GM19025 (cell line): ENCODE data around the gene ENO1.
"Not testable (repeated sequence)": the region's sequence is repeated elsewhere in the genome, so short reads cannot be mapped to it uniquely, and the experiment has no call there.

Source experiments
- ATAC-seq: cut with Tn5 transposase; IDR thresholded peaks from one replicate; pipeline ENCODE4 v1.9.1; 2021; ENCODE audit warnings: mild to moderate bottlenecking, low read depth, moderate library complexity; ENCODE audit not compliant: unreplicated experiment

Gene ENO1

GRCh38 chr1:8848663-8849386 is 29.7 kb downstream of the ENO1 start:
- no peak for ATAC-seq

GRCh38 chr1:8847990-8848389 is 30.5 kb downstream of the ENO1 start:
- ATAC-seq: no peak

DNA sequence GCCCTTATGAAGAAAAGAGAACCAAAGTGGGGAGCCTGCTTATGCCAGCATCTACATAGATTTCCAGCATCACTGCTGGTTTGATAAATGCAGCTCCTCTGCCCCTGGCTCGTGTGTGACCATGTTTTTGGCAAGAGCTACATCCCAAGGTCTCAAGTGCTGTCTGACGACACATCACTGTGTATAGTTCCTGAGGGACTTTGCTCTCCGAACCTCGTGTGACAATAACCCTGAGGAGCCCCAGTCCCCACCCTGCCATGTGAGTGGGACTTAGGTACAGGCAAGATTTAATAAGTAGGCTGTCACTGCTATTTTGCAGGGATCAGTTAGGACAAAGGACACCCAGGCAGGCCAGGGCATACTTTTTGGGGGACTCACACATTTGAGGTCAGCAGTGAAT is 32.2 kb downstream of the ENO1 start:
- no peak for ATAC-seq

- ATAC-seq: no peak
Observed at GRCh38 chr1:8845104-8846097, 33.1 kb downstream of the ENO1 start.

DNA sequence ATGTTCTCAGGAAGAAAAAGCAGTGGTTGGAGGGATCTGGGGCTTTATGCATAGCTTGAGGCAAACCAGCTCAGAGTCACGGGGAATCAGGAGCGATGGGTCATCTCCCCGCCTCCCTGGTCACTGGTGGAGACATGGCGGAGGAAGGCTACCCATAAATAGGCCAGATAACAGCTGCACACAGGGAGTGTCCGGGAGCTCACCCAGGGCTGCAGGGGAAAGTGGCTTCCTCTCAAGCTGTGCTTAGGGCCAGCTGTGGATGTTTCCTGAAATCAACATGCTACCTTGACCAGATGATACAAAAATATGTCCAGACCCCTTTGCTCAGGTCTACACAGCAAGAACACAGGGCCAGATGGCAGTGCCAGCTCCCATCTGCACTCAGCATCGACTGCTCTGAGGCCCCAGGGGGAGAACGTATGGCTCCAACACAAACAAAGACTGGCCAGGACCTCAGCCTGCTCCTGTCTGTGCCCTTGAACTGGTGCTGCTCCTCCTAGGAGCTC is 33.9 kb downstream of the ENO1 start:
- ATAC-seq: no peak

- no peak for ATAC-seq
Observed at GRCh38 chr1:8841395-8841794, 37.1 kb downstream of the ENO1 start.

DNA sequence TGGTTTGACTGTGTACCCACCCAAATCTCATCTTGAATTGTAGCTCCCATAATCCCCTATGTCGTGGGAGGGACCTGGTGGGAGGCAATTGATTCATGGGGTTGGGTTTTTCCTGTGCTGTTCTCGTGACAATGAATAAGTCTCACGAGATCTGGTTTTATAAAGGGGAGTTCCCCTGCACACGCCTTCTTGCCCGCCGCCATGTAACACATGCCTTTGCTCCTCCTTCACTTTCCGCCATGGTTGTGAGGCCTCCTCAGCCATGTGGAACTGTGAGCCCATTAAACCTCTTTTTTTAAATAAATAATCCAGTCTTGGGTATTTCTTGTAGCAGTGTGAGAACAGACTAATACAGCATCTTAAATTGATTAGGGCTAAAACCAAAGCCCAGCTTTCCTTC is 38.5 kb downstream of the ENO1 start:
- no peak for ATAC-seq

DNA sequence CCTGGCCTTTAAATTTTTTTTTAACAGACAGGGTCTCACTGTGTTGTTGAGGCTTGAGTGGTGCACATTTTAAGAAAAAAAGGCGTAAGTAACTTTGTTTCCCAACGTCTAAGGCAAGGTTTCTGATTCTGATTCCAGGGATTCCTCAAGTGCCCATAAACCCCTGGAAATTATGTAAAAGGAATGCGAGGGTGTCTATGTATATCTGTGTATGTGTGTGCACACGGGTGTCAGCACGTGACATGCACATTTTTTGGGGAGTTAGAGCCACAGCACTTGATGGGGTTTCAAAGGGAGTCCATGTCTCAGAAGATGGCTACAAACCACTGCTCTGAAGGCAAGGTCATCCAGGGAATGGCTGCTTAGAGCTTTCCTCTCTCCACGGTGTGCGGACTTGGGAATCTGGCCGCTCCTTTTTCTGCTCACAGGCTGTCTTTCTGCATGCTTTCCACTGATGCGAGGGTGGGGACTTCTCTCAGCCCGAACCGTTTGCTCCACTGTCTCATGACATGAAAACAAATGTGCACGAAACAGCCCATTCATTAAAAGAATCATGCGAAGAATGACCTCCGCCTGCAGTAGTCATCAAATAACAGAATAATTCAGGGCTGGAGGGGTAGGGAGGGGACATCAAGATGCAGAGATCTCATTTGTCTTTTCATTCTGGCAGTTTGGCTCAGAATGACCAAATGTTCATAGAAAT is 42.4 kb downstream of the ENO1 start:
- no peak for ATAC-seq

GRCh38 chr1:8831340-8831739 is 47.1 kb downstream of the ENO1 start:
- no peak for ATAC-seq

DNA sequence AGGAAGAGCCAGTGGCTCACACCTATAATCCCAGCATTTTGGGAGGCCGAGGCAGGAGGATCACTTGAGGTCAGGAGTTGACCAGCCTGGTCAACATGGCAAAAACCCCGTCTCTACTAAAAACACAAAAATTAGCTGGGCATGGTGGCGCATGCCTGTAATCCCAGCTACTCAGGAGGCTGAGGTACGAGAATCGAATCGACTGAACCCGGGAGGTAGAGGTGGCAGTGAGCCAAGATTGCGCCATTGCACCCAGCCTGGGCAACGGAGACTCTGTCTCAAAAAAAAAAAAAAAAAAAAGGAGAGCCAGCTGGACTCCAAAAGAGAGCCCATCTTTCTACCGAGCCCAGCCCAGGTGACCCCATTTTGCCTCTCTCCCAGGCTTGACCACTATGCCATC is 47.8 kb downstream of the ENO1 start:
- ATAC-seq: not testable (repeated sequence)

DNA sequence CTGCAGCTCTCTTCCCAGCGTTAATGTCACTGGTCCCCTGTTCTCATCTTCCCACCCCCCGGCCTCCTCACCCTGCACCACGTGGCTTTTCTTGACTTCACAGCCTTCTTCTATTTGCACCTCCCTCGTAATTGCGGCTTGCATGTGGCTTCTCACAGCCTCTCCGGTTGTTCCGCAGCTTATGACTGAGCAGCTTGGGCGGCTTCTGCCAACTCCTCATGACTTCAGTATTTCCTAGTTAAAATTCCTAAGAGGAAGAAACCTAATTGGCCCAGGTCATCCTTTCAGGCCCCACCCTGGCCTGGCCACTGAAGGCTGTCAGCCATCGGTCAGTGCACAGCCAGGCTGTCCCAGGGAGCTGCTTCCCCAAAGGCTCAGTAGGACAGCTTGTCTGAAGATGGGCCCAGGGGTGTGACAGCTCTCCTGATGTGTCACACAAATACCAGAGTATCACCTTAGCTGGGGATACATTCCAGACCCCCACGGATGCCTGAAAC is 52.5 kb downstream of the ENO1 start:
- ATAC-seq: no peak

- ATAC-seq: no peak
Observed at GRCh38 chr1:8823295-8823664, 55.2 kb downstream of the ENO1 start.

DNA sequence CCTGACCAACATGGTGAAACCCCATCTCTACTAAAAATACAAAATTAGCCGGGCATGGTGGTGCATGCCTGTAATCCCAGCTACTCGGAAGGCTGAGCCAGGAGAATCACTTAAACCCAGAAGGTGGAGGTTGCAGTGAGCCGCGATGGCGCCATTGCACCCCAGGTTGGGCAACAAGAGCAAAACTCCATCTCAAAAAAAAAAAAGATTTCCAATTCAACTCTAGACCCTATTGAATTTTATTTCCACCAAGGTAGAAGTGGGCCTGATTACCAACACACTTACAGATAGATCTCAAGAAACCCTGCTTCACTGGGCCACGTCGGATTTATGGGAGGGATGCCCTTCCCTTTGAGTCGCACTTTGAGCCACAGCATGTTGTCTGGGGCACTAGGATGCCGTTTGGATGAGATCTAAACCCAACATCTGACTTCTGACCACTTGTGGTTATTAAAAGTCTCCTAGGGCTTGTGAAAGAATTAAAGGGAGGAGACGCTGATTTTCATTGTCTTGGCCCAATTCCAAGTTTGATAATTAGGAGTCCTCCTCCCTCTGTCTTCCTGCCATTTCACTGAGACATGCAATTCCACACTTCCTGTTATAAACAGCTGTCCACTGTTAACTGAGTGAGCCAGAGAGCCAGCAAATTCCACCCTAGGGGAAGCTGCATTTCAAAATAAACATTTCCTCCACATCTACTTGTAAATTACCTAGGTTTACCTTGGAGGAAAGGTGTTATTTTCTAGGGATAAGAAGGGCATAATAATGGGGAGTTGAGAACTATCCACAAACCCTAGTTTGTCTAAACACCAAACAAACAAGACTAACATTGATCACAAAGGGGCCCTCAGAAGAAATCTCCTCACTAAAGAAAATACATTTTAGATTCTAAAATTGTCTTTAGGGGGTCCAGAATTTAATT is 55.9 kb downstream of the ENO1 start:
- no peak for ATAC-seq

DNA sequence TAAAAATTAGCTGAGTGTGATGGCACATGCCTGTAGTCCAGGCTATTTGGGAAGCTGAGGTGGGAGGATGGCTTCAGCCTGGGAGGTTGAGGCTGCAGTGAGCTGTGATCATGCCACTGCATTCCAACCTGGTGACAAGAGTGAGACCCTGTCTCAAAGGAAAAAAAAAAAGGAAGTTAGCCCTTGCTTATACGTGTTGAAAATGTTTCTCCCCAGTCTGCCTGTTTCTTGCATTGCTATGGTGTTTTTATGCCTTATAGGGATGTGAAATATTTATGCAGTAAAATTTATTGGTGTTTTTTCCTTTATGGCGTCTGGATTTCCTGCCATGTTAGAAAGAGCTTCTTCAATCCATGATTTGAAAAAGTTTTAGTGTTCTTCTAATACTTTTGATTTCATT is 57.4 kb downstream of the ENO1 start:
- no peak for ATAC-seq

GRCh38 chr1:8818789-8819188 is 59.7 kb downstream of the ENO1 start:
- not testable (repeated sequence) for ATAC-seq

- ATAC-seq: no peak
Observed at GRCh38 chr1:8818325-8818775, 60.1 kb downstream of the ENO1 start.

- peak; percentile 91 for ATAC-seq
Observed at GRCh38 chr1:8817412-8818324, 60.8 kb downstream of the ENO1 start, which contains the start of gene RERE. Gene RERE (minus strand): TSS chr1:8817640.

GRCh38 chr1:8816831-8817411 is 61.6 kb downstream of the ENO1 start:
- ATAC-seq: peak; percentile 19
